HG02678 (cell line): ENCODE results near the gene FRMD7.
"Not testable (repeated sequence)": the region's sequence is repeated elsewhere in the genome, so short reads cannot be mapped to it uniquely, and the experiment has no call there.

Experiments used
- ATAC-seq: cut with Tn5 transposase; IDR thresholded peaks from one replicate; pipeline ENCODE4 v1.9.1; 2021; ENCODE audit warnings: mild to moderate bottlenecking, moderate library complexity; ENCODE audit not compliant: unreplicated experiment

The FRMD7 gene

GRCh38 chrX:132127743-132128142 is at the start of gene FRMD7:
Gene FRMD7, minus strand, starts transcription at chrX:132128020. Its CDS starts 176 bp downstream, at chrX:132127844.
- no peak for ATAC-seq

- no peak for ATAC-seq
Observed at GRCh38 chrX:132173647-132174046, 45.8 kb upstream of the FRMD7 start.

- no peak for ATAC-seq
Observed at GRCh38 chrX:132171881-132172280, 44.1 kb upstream of the FRMD7 start.

GRCh38 chrX:132171478-132171877 is 43.7 kb upstream of the FRMD7 start:
- no peak for ATAC-seq

- no peak for ATAC-seq
Observed at GRCh38 chrX:132169554-132169953, 41.7 kb upstream of the FRMD7 start.

GRCh38 chrX:132165651-132166050 is 37.8 kb upstream of the FRMD7 start:
- ATAC-seq, result no peak

- no peak for ATAC-seq
Observed at GRCh38 chrX:132165005-132165404, 37.2 kb upstream of the FRMD7 start.

GRCh38 chrX:132163094-132163493 is 35.3 kb upstream of the FRMD7 start:
- not testable (repeated sequence) for ATAC-seq

- ATAC-seq, result no peak
Observed at GRCh38 chrX:132153166-132153565, 25.3 kb upstream of the FRMD7 start.

GRCh38 chrX:132146456-132146855 is 18.6 kb upstream of the FRMD7 start:
- ATAC-seq, result no peak

- ATAC-seq, result no peak
Observed at GRCh38 chrX:132144061-132144460, 16.2 kb upstream of the FRMD7 start.

GRCh38 chrX:132125906-132126305 is 1.9 kb downstream of the FRMD7 start:
- ATAC-seq, result no peak

- no peak for ATAC-seq
Observed at GRCh38 chrX:132120913-132121312, 6.9 kb downstream of the FRMD7 start.

GRCh38 chrX:132119821-132120515 is 7.9 kb downstream of the FRMD7 start:
- ATAC-seq, result no peak

- no peak for ATAC-seq
Observed at GRCh38 chrX:132119283-132119682, 8.5 kb downstream of the FRMD7 start.

GRCh38 chrX:132118358-132118757 is 9.5 kb downstream of the FRMD7 start:
- no peak for ATAC-seq

GRCh38 chrX:132115792-132116191 is 12.0 kb downstream of the FRMD7 start:
- no peak for ATAC-seq

GRCh38 chrX:132114607-132115006 is 13.2 kb downstream of the FRMD7 start:
- no peak for ATAC-seq

- no peak for ATAC-seq
Observed at GRCh38 chrX:132107291-132107690, 20.5 kb downstream of the FRMD7 start.

- no peak for ATAC-seq
Observed at GRCh38 chrX:132101799-132102198, 26.0 kb downstream of the FRMD7 start.

GRCh38 chrX:132101206-132101605 is 26.6 kb downstream of the FRMD7 start:
- ATAC-seq, result no peak

- not testable (repeated sequence) for ATAC-seq
Observed at GRCh38 chrX:132098704-132099103, 29.1 kb downstream of the FRMD7 start.

- ATAC-seq, result no peak
Observed at GRCh38 chrX:132094164-132094563, 33.7 kb downstream of the FRMD7 start.
